ENCODE data around the gene ARHGAP6.

DNA sequence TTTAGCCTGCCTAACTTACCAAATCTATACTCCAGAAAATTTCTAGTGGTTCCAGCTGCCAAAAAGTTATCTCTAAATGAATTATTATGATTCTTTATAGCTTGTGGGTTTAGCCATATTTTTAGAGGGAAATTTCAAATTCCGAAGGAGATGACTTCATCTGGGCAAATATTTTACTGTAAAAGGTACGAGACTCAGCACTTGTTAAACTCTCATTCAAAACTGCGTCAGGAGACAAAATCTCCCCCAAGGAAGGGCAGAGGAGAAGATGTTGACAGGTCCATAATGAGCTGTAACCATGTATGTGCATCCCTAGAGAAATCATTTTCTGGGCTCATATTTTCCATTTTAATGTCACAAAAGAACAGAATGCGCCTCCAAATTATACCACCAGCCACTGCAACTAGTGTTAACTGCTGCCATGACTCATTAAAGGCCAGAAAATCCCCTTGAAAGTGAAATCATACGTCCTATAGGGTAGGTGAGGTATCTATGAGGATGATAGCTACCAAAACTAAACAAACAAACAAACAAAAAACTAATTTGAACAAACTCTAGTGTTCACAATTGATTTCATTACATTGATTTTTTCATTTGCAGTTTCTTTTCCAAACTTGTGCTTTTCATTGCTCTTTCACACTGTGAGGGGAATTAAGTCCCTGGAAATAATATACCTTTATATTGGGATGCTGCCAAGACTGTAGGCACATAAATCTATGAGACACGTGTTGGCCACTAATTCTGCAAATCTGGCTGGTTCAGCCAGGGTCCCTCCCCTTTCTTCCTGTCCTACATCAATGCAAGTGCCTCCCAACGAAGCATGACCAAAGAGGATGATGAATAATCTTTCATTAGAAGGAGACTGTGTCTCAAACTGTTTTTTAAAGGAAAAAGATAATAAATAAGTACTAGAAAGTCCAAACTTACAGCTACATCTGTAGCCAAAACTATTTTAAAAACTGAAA lies 85.8 kb downstream of the ARHGAP6 start:
- TF ChIP-seq, protein P1, sequence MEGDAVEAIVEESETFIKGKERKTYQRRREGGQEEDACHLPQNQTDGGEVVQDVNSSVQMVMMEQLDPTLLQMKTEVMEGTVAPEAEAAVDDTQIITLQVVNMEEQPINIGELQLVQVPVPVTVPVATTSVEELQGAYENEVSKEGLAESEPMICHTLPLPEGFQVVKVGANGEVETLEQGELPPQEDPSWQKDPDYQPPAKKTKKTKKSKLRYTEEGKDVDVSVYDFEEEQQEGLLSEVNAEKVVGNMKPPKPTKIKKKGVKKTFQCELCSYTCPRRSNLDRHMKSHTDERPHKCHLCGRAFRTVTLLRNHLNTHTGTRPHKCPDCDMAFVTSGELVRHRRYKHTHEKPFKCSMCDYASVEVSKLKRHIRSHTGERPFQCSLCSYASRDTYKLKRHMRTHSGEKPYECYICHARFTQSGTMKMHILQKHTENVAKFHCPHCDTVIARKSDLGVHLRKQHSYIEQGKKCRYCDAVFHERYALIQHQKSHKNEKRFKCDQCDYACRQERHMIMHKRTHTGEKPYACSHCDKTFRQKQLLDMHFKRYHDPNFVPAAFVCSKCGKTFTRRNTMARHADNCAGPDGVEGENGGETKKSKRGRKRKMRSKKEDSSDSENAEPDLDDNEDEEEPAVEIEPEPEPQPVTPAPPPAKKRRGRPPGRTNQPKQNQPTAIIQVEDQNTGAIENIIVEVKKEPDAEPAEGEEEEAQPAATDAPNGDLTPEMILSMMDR (IDR thresholded peaks at IDR 0.05): no peak
- TF ChIP-seq POLR2A (IDR thresholded peaks at IDR 0.05): no peak

All from uterus (tissue), 2 donors.